Coronary artery (tissue), 2 donors: ENCODE measurements around the gene ZNF579.

ENCODE experiments used
- DNase-seq: peaks from one replicate; pipeline ENCODE4 v3.0.0-alpha.2; 2017; ENCODE audit warnings: low spot score
- H3K27ac ChIP-seq, 2 donors: fragments of 200-600 bp; sonication (generic); one replicate each; pipeline ENCODE4 v1.5.1; 2016 to 2019
- H3K4me3 ChIP-seq: fragments of 200-600 bp; sonication (generic); 2 replicates; pipeline ENCODE4 v1.5.1; 2016; ENCODE audit warnings: mild to moderate bottlenecking, moderate library complexity
- TF ChIP-seq, protein P1 (sequence below): fragments of 200-600 bp; sonication (generic); IDR thresholded peaks from one replicate; pipeline ENCODE4 v1.5.1; 2019; ENCODE audit warnings: antibody characterized with exemption

Gene ZNF579

DNA sequence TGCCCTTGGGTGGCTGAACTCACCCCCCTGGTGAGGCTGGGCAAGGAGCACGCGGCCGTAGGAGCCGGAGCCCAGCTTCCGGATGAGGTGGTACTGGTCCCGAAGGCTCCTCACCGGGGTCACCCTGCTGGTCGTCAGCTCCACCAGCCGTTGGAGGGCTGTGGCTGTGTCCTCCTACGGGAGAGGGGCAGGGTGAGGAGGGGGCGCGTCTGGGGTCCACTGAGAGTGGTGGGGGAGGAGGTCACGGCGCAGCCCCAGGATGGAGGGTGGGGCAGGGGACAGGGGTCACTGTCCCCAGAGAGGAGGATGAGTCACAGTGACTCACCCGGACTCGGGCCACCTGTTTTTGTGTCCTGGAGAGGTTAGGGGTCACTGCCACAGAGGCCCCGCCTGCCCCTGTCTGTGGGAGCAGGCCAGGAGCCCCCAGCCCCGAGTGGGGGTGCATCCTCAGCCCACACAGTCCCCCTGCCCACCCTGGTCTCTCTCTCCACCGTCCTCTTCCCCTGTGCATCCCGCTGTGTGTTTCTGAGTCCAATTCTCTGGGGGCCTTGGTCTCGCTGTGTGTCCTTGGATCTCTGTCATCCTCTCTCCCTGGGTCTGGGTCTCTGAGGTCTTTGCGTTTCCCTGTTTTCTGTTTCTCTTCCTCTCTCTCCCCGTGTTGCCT, 35.7 kb downstream of the ZNF579 start:
- DNase-seq = no peak
- Histone ChIP-seq H3K4me3 (no peak overlapping the region), H3K27ac (no peak overlapping the region)
- TF ChIP-seq, protein P1, sequence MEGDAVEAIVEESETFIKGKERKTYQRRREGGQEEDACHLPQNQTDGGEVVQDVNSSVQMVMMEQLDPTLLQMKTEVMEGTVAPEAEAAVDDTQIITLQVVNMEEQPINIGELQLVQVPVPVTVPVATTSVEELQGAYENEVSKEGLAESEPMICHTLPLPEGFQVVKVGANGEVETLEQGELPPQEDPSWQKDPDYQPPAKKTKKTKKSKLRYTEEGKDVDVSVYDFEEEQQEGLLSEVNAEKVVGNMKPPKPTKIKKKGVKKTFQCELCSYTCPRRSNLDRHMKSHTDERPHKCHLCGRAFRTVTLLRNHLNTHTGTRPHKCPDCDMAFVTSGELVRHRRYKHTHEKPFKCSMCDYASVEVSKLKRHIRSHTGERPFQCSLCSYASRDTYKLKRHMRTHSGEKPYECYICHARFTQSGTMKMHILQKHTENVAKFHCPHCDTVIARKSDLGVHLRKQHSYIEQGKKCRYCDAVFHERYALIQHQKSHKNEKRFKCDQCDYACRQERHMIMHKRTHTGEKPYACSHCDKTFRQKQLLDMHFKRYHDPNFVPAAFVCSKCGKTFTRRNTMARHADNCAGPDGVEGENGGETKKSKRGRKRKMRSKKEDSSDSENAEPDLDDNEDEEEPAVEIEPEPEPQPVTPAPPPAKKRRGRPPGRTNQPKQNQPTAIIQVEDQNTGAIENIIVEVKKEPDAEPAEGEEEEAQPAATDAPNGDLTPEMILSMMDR = no peak

DNA sequence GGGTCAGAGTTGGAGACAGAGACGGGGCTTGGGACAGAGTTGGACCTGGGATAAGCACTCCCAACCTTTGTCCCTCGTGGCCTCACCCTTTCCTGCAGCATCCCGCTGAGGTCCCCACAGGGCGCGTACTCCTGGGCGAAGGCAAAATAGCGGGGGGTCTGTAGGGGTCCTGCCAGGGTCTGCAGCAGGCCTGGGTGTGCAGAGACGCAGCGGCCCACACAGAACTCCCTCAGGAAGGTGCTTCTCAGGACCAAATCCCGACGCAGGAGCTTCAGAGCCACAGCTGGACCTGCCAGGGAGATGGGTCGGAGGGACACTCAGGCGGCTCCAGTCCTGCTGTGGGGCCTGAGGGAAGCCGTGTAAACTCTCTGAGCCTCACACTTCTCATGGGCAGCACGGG, 36.6 kb downstream of the ZNF579 start:
- no peak overlapping the region for H3K4me3 ChIP-seq
- no peak overlapping the region for H3K27ac ChIP-seq
- no peak for DNase-seq
- TF ChIP-seq, protein P1 = no peak

DNA sequence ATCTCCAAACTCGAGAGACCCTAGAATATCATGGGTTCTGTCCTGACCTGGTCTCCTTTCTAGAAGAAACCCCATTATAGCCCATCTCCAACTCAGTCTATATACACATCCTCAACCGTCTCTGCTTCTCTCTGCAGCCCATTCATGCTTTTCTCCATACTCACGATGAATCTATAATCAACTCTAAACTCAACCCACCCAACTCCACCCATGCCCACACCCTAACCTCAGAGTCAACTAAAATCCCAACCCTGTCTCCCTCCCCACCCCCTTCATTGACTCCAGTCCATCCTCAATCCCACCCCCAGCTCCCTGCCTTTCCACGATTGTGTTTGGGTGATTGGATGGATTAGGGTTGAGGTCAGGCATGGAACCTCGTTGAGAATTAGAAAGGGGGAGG, 37.1 kb downstream of the ZNF579 start:
- DNase-seq = no peak
- H3K4me3 ChIP-seq = no peak overlapping the region
- H3K27ac ChIP-seq = no peak overlapping the region
- TF ChIP-seq, protein P1 = no peak

DNA sequence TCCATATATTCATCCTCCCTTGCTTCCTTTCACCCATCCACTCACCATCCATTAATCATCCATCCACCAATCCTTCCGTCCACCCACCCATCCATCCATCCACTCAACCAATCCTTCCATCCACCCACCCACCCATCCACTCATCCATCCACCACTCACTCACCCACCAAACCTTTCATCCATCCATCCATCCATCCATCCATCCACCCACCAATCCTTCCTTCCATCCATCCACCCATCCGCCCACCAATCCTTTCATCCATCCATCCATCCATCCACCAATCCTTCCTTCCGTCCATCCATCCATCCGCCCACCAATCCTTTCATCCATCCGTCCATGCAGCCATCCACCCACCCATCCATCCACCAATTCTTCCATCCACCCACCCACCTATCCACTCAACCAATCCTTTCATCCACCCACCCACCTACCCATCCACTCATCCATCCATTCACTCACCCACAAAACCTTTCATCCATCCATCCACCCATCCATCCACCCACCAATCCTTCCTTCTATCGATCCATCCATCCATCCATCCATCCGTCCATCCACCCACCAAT, 38.3 kb downstream of the ZNF579 start:
- no peak overlapping the region for H3K27ac ChIP-seq
- DNase-seq = no peak
- no peak overlapping the region for H3K4me3 ChIP-seq
- TF ChIP-seq, protein P1 = no peak

DNA sequence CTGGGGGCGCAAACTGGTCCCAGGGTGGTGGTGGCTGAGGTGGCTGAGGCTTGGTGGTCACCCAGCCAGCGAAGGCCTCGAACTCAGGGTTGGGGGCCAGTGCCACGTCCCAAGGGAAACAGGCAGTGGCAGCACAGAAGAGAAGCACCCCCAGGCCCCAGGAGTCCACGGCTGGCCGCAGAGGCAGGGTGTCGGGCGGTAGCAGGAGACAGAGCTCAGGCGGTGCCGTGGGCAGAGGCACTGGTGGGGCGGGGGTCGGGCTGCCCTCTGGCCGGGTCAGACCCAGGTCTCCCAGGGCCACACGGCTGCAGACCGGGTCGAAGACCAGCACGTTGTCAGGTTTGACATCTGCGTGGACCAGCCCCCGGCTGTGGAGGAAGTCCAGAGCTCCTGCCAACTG, 39.6 kb downstream of the ZNF579 start:
- DNase-seq = no peak
- TF ChIP-seq, protein P1 = no peak
- Histone ChIP-seq H3K4me3 (no peak overlapping the region), H3K27ac (no peak overlapping the region)

DNA sequence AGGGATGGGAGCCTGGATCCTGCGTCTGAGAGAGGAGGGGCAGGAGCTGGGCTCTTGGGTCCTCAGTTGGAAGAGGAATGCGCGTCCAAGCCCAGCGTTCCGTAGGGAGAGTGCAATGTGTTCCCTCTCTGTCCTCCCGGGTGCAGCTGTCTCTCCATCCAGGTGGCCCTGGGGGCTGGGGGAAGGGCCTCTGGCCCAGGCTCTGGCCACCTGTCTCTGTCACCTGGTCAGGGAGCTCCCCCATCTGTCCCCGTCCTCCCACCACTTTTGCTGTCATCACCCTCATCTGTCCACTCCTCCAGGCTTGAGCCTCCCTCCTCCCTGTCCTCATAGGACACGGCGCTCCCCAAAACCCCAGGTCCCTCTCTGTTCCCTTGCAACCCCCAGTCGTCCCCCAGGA, 40.0 kb downstream of the ZNF579 start:
- no peak for DNase-seq
- no peak overlapping the region for H3K4me3 ChIP-seq
- no peak overlapping the region for H3K27ac ChIP-seq
- TF ChIP-seq, protein P1 = no peak
